GM19025 (cell line): Measurements from ENCODE around the gene OGFR.

Experiments used
- ATAC-seq: cut with Tn5 transposase; IDR thresholded peaks from one replicate; pipeline ENCODE4 v1.9.1; 2021; ENCODE audit warnings: mild to moderate bottlenecking, low read depth, moderate library complexity; ENCODE audit not compliant: unreplicated experiment

OGFR gene, protein sequence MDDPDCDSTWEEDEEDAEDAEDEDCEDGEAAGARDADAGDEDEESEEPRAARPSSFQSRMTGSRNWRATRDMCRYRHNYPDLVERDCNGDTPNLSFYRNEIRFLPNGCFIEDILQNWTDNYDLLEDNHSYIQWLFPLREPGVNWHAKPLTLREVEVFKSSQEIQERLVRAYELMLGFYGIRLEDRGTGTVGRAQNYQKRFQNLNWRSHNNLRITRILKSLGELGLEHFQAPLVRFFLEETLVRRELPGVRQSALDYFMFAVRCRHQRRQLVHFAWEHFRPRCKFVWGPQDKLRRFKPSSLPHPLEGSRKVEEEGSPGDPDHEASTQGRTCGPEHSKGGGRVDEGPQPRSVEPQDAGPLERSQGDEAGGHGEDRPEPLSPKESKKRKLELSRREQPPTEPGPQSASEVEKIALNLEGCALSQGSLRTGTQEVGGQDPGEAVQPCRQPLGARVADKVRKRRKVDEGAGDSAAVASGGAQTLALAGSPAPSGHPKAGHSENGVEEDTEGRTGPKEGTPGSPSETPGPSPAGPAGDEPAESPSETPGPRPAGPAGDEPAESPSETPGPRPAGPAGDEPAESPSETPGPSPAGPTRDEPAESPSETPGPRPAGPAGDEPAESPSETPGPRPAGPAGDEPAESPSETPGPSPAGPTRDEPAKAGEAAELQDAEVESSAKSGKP

GRCh38 chr20:62804627-62805154, at the start of gene OGFR:
Gene OGFR (plus strand): TSS chr20:62804835. CDS start chr20:62804860, 25 bp downstream.
- peak; percentile 54 for ATAC-seq

- ATAC-seq = no peak
Observed at GRCh38 chr20:62754991-62755356, 49.7 kb upstream of the OGFR start.

DNA sequence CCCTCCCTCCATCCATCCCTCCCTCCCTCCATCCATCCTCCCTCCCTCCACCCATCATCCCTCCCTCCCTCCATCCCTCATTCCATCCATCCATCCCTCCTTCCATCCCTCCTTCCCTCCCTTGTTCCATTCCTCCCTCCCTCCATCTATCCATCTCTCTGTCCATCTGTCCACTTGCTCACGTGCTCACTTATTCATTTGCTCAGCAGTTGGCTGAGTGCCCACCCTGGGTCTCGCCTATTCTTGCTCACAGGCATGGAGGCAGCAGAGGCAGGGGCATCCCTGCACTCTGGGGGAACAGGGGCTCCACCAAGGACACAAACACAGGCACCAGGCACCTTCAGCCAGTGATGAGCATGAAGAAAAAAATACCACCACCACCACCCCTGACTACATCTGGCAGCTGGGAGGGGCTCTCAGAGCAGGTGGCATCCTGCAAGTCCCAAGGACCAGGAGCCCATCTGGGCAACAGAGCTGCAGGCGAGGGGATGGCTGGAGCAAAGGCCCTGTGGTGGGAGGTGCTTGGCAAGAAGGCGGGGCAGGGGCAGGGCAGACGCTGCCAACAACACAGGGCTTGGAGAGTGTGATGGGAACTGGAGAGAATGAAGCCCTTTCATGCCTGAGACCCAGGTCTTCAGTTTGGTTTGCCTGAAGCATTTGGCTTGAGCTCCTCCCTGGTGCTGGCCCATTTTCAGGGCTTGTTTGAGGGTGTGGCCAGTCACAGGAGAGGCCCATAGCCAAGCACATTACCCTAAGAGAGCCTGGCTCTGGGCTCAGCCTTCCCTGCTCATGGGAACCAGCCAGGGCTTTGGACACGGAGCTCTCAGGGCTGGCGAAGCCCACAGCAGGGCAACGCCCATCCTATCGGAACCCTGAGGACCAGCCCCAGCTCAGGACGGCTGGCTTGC, 48.6 kb upstream of the OGFR start:
- no peak for ATAC-seq

- no peak for ATAC-seq
Observed at GRCh38 chr20:62758226-62758912, 46.3 kb upstream of the OGFR start.

DNA sequence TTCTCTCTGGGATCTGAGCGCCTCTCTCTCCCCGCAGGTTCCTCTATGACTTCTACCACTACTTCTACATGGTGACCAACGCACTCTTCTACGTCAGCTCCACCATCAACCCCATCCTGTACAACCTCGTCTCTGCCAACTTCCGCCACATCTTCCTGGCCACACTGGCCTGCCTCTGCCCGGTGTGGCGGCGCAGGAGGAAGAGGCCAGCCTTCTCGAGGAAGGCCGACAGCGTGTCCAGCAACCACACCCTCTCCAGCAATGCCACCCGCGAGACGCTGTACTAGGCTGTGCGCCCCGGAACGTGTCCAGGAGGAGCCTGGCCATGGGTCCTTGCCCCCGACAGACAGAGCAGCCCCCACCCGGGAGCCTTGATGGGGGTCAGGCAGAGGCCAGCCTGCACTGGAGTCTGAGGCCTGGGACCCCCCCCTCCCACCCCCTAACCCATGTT, 44.6 kb upstream of the OGFR start:
- ATAC-seq = no peak

GRCh38 chr20:62760471-62760855, 44.2 kb upstream of the OGFR start:
- ATAC-seq = no peak

DNA sequence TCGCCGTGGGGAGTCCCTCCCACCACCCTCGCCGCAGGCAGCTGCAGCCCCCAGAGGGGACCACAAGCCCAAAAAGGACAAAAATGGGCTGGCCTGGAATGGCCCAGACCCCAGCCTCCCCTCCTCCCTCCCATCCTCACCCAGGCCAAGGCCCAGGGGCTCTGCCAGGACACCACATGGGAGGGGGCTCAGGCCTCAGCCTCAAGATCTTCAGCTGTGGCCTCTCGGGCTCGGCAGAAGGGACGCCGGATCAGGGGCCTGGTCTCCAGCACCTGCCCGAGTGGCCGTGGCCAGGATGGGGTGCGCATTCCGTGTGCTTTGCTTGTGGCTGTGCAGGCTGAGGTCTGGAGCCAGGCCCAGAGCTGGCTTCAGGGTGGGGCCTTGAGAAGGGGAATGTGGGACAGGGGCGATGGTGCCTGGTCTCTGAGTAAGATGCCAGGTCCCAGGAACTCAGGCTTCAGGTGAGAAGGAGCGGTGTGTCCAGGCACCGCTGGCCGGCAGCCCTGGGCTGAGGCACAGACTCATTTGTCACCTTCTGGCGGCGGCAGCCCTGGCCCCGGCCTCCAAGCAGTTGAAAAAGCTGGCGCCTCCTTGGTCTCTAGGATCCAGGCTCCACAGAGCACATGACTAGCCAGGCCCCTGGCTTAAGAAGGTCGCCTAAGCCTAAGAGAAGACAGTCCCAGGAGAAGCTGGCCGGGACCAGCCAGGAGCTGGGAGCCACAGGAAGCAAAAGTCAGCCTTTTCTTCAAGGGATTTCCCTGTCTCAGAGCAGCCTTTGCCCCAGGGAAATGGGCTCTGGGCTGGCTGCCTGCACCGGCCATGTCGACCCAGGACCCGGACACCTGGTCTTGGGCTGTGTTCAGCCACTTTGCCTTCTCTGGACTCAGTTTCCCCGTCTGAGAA, 43.5 kb upstream of the OGFR start:
- no peak for ATAC-seq

GRCh38 chr20:62761759-62762131, 42.9 kb upstream of the OGFR start:
- ATAC-seq = no peak

GRCh38 chr20:62762376-62762775, 42.3 kb upstream of the OGFR start:
- no peak for ATAC-seq

- ATAC-seq = no peak
Observed at GRCh38 chr20:62762801-62763368, 41.8 kb upstream of the OGFR start.

DNA sequence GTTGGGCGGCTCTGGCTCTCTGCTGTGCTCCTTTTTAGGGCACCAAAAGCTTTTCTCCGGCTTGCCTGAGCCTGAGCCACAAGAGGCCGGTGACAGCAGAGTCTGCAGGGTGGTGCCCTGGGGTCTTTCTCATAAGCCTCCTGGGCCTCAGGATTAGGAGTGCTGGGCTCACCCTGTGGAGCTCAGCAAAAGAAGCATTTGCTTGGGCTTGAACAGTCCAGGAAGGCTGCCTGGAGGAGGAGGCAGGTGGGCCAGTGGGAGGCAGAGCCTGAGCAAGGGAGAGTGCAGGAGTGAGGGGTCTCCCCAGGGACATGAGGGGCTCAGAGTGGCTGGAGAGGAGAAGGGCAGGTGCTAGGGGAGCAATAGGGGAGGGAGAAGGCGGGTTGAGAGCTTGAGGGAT, 41.2 kb upstream of the OGFR start:
- no peak for ATAC-seq

DNA sequence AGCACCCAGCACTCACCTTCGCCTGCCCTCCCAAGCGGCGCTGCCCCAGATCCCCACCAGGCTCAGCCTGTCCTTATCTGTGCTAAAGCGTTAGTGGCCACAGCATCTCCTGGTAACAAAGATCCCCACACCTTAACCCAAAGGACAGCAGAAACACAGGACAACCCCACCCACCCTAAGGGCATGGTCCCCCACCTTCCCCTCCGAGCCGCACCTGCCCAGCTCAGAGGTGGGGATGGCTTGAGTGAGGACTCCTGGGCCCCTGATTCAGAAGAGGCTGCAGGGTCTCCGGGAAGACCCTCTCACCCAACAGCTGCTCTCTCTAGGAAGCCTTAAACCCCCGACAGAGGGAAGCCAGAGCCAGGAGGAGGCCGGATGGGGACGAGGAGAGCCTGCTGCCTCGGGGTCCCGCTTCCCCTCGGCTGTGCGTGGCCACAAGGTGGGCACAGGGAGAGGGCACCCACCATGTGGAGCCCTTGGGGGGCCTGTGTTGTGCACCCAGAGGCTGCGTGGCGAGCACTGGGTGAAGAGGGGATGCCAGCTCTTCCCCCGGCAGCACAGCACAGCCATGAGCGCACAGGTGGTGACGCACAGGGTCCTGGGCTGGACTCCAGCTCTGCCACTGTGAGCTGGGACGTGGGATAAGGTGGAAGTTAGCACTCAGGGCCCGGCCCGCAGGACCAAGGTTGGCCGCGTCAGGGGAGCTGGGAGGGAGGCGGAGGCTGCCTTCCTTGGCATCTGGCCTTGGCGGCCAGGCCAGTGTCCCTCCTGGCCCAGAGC, 40.3 kb upstream of the OGFR start:
- ATAC-seq = no peak

- ATAC-seq = no peak
Observed at GRCh38 chr20:62765021-62765420, 39.6 kb upstream of the OGFR start.

DNA sequence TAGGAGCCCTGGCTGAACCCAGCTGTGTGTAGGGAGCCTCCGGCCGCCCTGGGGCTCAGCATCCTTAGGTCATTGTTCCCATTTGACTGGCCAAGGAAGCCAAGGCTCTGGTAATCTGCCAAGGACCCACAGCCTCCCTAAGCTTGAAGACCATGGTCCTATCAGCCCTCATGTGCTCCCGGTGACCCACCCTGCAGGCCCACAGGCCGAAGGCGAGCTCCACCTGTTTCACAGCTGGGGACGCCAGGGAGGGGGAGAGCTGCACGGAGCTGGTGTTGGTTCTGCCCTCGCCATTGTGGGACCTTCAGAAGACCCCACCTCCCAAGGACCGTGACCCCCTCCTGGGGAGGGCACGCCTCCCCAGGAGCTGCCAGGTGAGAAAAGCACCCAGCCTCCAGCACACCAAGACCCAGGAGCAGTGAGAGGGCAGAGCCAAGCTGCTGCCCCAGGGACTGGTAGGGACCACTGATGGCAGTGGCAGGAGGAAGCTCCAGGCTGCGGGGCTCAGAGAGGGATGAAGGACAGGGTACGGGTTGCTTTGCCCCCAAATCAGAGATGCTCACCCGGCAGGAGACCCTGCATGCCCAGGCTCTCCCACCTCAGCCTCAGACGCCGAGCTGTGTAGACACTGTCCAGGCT, 39.1 kb upstream of the OGFR start:
- no peak for ATAC-seq

DNA sequence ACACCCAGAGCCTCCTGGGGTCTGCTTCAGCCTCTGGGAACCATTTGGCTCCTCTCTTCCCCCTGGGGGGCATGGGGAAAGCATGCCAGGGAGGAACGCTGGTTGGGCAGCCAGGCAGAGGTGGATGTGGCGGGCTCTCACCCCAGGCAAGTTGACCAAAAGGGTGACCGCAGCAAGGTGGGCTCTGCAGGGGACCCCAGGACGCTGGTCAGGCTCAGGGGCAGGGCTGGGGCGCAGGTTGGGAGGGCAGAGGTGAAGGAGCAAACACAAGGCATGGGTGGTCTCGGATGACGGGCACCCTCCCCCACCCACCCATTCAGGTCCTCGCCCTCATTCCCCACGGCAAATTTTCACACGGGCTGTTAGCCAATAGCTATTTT, 38.6 kb upstream of the OGFR start:
- ATAC-seq = no peak

- ATAC-seq = no peak
Observed at GRCh38 chr20:62766716-62767115, 37.9 kb upstream of the OGFR start.

DNA sequence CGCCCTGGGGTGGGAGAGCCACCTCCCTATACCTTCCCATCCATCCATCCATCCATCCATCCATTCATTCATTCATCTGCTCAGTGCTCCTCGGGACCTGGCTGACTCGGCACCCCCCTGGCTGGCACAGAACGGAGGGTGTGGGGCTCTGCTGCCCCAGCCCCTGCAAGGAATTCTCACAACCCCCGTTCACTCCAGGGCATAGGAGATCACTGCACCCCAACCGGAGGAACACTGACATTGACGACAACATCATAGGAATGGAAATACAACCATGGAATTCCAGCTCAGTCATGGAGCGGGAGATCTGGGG, 36.4 kb upstream of the OGFR start:
- ATAC-seq = no peak
